WERI-Rb-1 (cell line): ENCODE data around the gene KLK13.

Experiments used
- DNase-seq: peaks from one replicate; pipeline ENCODE4 v3.0.0-alpha.2; 2020
- H3K27ac ChIP-seq: fragments of 250-450 bp; sonication (Bioruptor Pico); 2 replicates; pipeline ENCODE4 v1.5.1; 2020; ENCODE audit warnings: mild to moderate bottlenecking, moderate library complexity
- H3K27me3 ChIP-seq: fragments of 250-450 bp; sonication (Bioruptor Pico); 2 replicates; pipeline ENCODE4 v1.5.1; 2021; ENCODE audit warnings: mild to moderate bottlenecking, low read depth, moderate library complexity; ENCODE audit not compliant: insufficient read depth, severe bottlenecking
- H3K36me3 ChIP-seq: fragments of 250-450 bp; sonication (Bioruptor Pico); 2 replicates; pipeline ENCODE4 v1.5.1; 2020; ENCODE audit warnings: mild to moderate bottlenecking, moderate library complexity
- H3K4me3 ChIP-seq: 2 replicates; pipeline ENCODE4 v1.5.1; 2011; ENCODE audit warnings: low read depth, mild to moderate bottlenecking, control low read depth, low read length
- H3K9me3 ChIP-seq: fragments of 250-450 bp; sonication (Bioruptor Pico); 2 replicates; pipeline ENCODE4 v1.5.1; 2021; ENCODE audit warnings: mild to moderate bottlenecking, moderate library complexity; ENCODE audit not compliant: severe bottlenecking
- TF ChIP-seq, protein P1 (sequence below): IDR thresholded peaks from 2 replicates; pipeline ENCODE4 v1.5.1; 2011; ENCODE audit warnings: low read depth, mild to moderate bottlenecking, control low read depth, inconsistent platforms, low read length

KLK13 gene

GRCh38 chr19:51091126-51091525, 26.2 kb upstream of the KLK13 start:
- TF ChIP-seq, protein P1, sequence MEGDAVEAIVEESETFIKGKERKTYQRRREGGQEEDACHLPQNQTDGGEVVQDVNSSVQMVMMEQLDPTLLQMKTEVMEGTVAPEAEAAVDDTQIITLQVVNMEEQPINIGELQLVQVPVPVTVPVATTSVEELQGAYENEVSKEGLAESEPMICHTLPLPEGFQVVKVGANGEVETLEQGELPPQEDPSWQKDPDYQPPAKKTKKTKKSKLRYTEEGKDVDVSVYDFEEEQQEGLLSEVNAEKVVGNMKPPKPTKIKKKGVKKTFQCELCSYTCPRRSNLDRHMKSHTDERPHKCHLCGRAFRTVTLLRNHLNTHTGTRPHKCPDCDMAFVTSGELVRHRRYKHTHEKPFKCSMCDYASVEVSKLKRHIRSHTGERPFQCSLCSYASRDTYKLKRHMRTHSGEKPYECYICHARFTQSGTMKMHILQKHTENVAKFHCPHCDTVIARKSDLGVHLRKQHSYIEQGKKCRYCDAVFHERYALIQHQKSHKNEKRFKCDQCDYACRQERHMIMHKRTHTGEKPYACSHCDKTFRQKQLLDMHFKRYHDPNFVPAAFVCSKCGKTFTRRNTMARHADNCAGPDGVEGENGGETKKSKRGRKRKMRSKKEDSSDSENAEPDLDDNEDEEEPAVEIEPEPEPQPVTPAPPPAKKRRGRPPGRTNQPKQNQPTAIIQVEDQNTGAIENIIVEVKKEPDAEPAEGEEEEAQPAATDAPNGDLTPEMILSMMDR: no peak
- Histone ChIP-seq H3K27ac (no peak overlapping the region), H3K36me3 (no peaks in the 10 kb centered on the region), H3K4me3 (no peak overlapping the region), H3K27me3 (peaks cover 73% of the 10 kb centered on the region), H3K9me3 (no peaks in the 10 kb centered on the region)
- DNase-seq: no peak

DNA sequence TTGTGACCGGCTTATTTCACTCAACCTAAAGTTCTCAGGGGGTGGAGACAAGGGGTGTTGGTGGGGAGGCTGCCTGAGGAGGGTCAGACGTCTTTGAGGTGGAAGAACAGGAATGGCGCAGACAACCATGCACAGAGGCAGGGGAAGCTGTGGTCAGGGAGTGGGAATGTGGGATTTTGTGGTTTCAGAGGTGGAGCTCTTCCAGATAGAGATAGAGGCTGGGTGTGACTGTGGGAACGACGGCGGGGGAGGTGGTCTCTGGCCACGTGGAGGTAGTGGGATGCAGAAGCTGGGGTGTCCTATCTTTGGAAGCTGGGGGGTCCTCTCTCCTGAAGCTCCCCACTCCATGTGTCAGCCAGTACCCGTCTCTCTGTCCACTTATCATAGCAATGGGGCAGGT, 25.6 kb upstream of the KLK13 start:
- TF ChIP-seq, protein P1: no peak
- no peak overlapping the region for H3K4me3 ChIP-seq
- peaks cover 79% of the 10 kb centered on the region for H3K27me3 ChIP-seq
- no peak overlapping the region for H3K27ac ChIP-seq
- no peak for DNase-seq
- H3K9me3 ChIP-seq: no peaks in the 10 kb centered on the region
- no peaks in the 10 kb centered on the region for H3K36me3 ChIP-seq

DNA sequence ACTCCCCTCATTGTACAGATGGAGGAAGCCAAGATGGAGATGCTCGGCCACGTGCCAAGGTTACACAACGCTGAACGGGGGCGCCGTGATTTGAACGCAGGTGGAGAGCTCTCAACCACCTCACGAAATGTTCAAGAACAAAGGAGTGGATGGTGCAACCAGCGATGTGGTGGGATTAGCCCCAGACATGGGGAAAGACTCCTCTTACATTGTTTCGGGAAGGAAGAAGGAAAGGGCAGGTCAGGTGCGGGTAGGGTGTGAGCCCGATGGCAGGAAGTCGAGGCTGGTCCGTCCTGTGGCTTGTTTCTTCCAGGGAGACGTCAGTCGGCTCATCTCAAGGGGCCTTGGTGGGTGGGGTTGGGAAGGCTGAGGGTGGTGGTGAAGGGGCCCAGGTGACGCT, 24.9 kb upstream of the KLK13 start:
- TF ChIP-seq, protein P1: no peak
- H3K36me3 ChIP-seq: no peaks in the 10 kb centered on the region

DNA sequence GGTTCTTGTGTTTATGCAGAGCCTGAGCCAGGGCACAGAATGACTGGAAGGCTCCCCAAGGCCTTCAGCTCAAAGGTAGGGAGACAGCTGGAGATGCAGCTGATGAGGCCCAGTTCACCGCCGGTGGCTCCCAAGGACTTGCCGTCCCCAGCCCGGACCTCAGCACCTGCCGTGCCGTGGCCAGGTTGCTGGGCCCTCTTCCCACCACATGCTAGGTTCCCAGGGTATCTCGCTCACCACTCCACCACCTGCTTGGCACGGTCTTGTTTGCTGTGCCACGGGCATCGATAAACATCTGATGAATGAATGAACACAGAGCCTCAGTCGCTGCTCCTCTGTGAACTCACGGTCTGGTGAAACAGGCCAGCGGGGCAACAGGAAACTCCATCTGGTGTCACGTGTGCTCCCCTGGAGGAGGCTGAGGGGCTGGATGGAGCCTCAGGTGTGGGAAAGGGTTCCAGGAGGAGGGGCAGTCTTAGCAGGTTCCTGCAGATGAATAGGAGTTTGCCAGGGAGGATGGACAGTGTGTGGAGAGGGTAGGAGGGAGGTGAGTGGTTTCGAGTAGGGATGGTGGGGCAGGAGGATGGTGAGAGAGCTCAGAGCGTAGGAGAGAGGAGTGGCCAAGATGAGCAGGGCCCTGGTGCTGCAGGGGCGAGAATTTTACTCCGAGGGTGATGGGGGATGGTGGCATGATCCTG, 21.4 kb upstream of the KLK13 start:
- DNase-seq: no peak
- Histone ChIP-seq H3K9me3 (no peaks in the 10 kb centered on the region), H3K27me3 (peaks cover 89% of the 10 kb centered on the region), H3K36me3 (no peaks in the 10 kb centered on the region), H3K4me3 (no peak overlapping the region), H3K27ac (no peak overlapping the region)
- TF ChIP-seq, protein P1: no peak

More for the DNA sequence above, 24.9 kb upstream of the KLK13 start:
- Histone ChIP-seq H3K9me3 (no peaks in the 10 kb centered on the region), H3K4me3 (no peak overlapping the region), H3K27ac (no peak overlapping the region), H3K27me3 (peaks cover 85% of the 10 kb centered on the region)
- DNase-seq: no peak

- no peaks in the 10 kb centered on the region for H3K36me3 ChIP-seq
- DNase-seq: no peak
- TF ChIP-seq, protein P1: no peak
Measured at GRCh38 chr19:51084505-51084904, 19.6 kb upstream of the KLK13 start.

GRCh38 chr19:51083783-51084182, 18.9 kb upstream of the KLK13 start:
- no peak for DNase-seq
- peaks cover 86% of the 10 kb centered on the region for H3K27me3 ChIP-seq
- H3K27ac ChIP-seq: no peak overlapping the region
- TF ChIP-seq, protein P1: no peak
- no peaks in the 10 kb centered on the region for H3K36me3 ChIP-seq
- H3K4me3 ChIP-seq: no peak overlapping the region
- no peaks in the 10 kb centered on the region for H3K9me3 ChIP-seq

More at GRCh38 chr19:51084505-51084904, 19.6 kb upstream of the KLK13 start:
- H3K27ac ChIP-seq: no peak overlapping the region
- peaks cover 91% of the 10 kb centered on the region for H3K27me3 ChIP-seq
- H3K9me3 ChIP-seq: no peaks in the 10 kb centered on the region
- H3K4me3 ChIP-seq: no peak overlapping the region
